ENCODE data around the gene SIM2. TPM values are rescaled to one million over a fixed set of nuclear protein-coding genes. Genes with fewer than 3 reads are reported as not detected.

SIM2 gene
- total RNA-seq, 2 experiments from 2014 or later: not detected

DNA sequence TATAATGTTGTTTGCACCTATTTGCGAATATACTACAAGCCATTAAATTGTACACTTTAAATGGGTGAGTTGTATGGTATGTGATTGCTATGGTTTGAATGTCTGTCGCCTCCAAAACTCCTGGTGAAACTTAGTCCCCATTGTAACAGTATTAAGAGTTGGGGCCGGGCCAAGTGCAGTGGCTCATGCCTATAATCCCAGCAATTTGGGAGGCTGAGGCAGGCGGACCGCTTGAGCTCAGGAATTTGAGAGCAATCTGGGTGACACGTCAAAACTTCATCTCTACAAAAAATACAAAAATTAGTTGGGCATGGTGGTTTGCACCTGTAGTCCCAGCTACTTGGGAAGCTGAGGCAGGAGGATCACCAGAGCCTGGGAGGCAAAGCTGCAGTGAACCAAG, 12.0 kb upstream of the SIM2 start:
- Histone ChIP-seq H2AFZ (ENCODE audit: low read length) (no peak overlapping the region), H3K4me1 (ENCODE audit: insufficient read depth, low read length, poor library complexity, severe bottlenecking) (no peaks in the 10 kb centered on the region), H3K36me3 (ENCODE audit: insufficient read depth, low read length) (no peaks in the 10 kb centered on the region), H4K20me1 (ENCODE audit: insufficient read depth, low read length) (no peaks in the 10 kb centered on the region), H3K9me2 (ENCODE audit: insufficient read depth, low read length) (no peaks in the 10 kb centered on the region), H3K27ac (ENCODE audit: low read depth, low read length, poor library complexity, severe bottlenecking) (no peak overlapping the region), H3K9me3 (ENCODE audit: low read length) (no peaks in the 10 kb centered on the region), H3K79me2 (ENCODE audit: insufficient read depth, low read depth, low read length) (no peaks in the 10 kb centered on the region), H3K4me3 (ENCODE audit: low read depth, low read length, poor library complexity, severe bottlenecking) (no peak overlapping the region), H3K4me2 (ENCODE audit: low read length) (no peak overlapping the region)
- no peak for DNase-seq (ENCODE audit: low spot score)
- TF ChIP-seq, protein P1, sequence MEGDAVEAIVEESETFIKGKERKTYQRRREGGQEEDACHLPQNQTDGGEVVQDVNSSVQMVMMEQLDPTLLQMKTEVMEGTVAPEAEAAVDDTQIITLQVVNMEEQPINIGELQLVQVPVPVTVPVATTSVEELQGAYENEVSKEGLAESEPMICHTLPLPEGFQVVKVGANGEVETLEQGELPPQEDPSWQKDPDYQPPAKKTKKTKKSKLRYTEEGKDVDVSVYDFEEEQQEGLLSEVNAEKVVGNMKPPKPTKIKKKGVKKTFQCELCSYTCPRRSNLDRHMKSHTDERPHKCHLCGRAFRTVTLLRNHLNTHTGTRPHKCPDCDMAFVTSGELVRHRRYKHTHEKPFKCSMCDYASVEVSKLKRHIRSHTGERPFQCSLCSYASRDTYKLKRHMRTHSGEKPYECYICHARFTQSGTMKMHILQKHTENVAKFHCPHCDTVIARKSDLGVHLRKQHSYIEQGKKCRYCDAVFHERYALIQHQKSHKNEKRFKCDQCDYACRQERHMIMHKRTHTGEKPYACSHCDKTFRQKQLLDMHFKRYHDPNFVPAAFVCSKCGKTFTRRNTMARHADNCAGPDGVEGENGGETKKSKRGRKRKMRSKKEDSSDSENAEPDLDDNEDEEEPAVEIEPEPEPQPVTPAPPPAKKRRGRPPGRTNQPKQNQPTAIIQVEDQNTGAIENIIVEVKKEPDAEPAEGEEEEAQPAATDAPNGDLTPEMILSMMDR (conservative IDR thresholded peaks at IDR 0.05; ENCODE audit: low read length): no peak
- TF ChIP-seq EZH2phosphoT487 (IDR thresholded peaks at IDR 0.05; ENCODE audit: borderline replicate concordance, low read depth, low read length): no peak
- no TSS peak for BruUV-seq (replicated peaks)
- ChIA-PET POLR2A (interaction anchor here (0.6 to 0.7 kb wide), 4 partner anchors 50 to 1015 kb away, joined by 3 to 8 read pairs (median 4); no protein-coding TSS in a partner anchor), CTCF (ENCODE audit: unreplicated experiment) (no interaction called here)
- intact Hi-C loops (cut with micrococcal nuclease; ENCODE audit: unreplicated experiment): no loop called here

DNA sequence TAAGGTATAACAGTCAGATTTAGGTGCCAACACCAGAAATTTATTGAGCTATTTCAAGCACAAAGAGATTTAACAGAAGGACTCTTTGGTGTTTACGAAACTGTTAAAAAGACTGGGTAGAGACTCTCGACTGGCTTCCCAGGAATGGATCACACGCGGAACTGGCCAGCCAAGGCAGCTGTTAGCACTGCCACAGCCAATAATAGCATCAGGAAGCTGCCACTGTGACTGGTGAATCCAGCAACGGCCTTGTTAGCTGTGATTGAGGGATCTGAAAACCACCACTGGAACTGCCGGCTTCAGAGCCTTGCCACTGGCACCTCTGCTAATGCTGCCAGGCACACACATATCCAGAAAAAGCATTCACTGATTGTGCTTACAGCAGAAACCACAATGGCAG, 10.6 kb upstream of the SIM2 start:
- CTCF ChIA-PET (ENCODE audit: unreplicated experiment): no interaction called here
- intact Hi-C loops (cut with micrococcal nuclease; ENCODE audit: unreplicated experiment): no loop called here

DNA sequence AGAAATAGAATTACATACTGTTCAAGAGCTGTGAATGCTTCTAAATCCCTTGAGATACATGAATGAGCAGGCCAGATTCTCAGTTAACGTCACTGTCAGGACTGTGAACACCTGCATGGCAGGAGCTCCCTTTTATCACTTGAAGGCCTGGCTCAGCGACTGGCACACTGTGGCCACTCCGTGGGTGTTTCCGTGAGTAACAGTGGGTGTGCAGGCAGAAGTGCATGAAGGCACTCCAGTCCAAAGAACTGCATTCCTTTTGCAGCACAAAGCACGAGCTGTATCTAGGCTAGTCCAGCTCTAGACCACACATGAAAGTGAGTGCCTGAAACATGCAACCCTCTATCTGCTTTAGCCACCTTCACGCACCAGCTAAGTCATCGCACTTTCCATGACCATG, 9.6 kb upstream of the SIM2 start:
- H3K9me3 ChIP-seq (ENCODE audit: low read length): no peaks in the 10 kb centered on the region
- ChIA-PET POLR2A (interaction anchor here (0.5 kb wide), 1 partner anchor 60 kb away, joined by 3 read pairs; no protein-coding TSS in a partner anchor), CTCF (ENCODE audit: unreplicated experiment) (no interaction called here)
- no peak overlapping the region for H3K27ac ChIP-seq (ENCODE audit: low read depth, low read length, poor library complexity, severe bottlenecking)
- H4K20me1 ChIP-seq (ENCODE audit: insufficient read depth, low read length): no peaks in the 10 kb centered on the region
- H2AFZ ChIP-seq (ENCODE audit: low read length): no peak overlapping the region
- no peaks in the 10 kb centered on the region for H3K9me2 ChIP-seq (ENCODE audit: insufficient read depth, low read length)
- no peaks in the 10 kb centered on the region for H3K36me3 ChIP-seq (ENCODE audit: insufficient read depth, low read length)
- intact Hi-C loops (cut with micrococcal nuclease; ENCODE audit: unreplicated experiment): no loop called here
- TF ChIP-seq, protein P1 (conservative IDR thresholded peaks at IDR 0.05; ENCODE audit: low read length): no peak
- no peak for TF ChIP-seq EZH2phosphoT487 (IDR thresholded peaks at IDR 0.05; ENCODE audit: borderline replicate concordance, low read depth, low read length)
- no TSS peak for BruUV-seq (replicated peaks)
- no peaks in the 10 kb centered on the region for H3K79me2 ChIP-seq (ENCODE audit: insufficient read depth, low read depth, low read length)
- no peaks in the 10 kb centered on the region for H3K4me1 ChIP-seq (ENCODE audit: insufficient read depth, low read length, poor library complexity, severe bottlenecking)
- H3K4me2 ChIP-seq (ENCODE audit: low read length): no peak overlapping the region
- DNase-seq (ENCODE audit: low spot score): no peak
- H3K4me3 ChIP-seq (ENCODE audit: low read depth, low read length, poor library complexity, severe bottlenecking): no peak overlapping the region

More for the DNA sequence above, 10.6 kb upstream of the SIM2 start:
- H3K4me1 ChIP-seq (ENCODE audit: insufficient read depth, low read length, poor library complexity, severe bottlenecking): no peaks in the 10 kb centered on the region
- BruUV-seq (replicated peaks): no TSS peak
- H3K27ac ChIP-seq (ENCODE audit: low read depth, low read length, poor library complexity, severe bottlenecking): no peak overlapping the region
- H3K36me3 ChIP-seq (ENCODE audit: insufficient read depth, low read length): no peaks in the 10 kb centered on the region
- TF ChIP-seq, protein P1 (conservative IDR thresholded peaks at IDR 0.05; ENCODE audit: low read length): no peak
- no peak for TF ChIP-seq EZH2phosphoT487 (IDR thresholded peaks at IDR 0.05; ENCODE audit: borderline replicate concordance, low read depth, low read length)
- H3K79me2 ChIP-seq (ENCODE audit: insufficient read depth, low read depth, low read length): no peaks in the 10 kb centered on the region
- POLR2A ChIA-PET: interaction anchor here (0.6 kb wide), 1 partner anchor 722 kb away, joined by 3 read pairs; no protein-coding TSS in a partner anchor
- no peaks in the 10 kb centered on the region for H3K9me3 ChIP-seq (ENCODE audit: low read length)
- H3K9me2 ChIP-seq (ENCODE audit: insufficient read depth, low read length): no peaks in the 10 kb centered on the region
- H2AFZ ChIP-seq (ENCODE audit: low read length): no peak overlapping the region
- H3K4me3 ChIP-seq (ENCODE audit: low read depth, low read length, poor library complexity, severe bottlenecking): no peak overlapping the region
- no peak for DNase-seq (ENCODE audit: low spot score)
- H4K20me1 ChIP-seq (ENCODE audit: insufficient read depth, low read length): no peaks in the 10 kb centered on the region
- H3K4me2 ChIP-seq (ENCODE audit: low read length): no peak overlapping the region

Measured in OCI-LY7 (cell line).